Coronary artery (tissue), 2 donors: ENCODE results near the gene NEAT1.

Source experiments
- DNase-seq: peaks from one replicate; pipeline ENCODE4 v3.0.0-alpha.2; 2017; ENCODE audit warnings: low spot score
- H3K27ac ChIP-seq, 2 donors: fragments of 200-600 bp; sonication (generic); one replicate each; pipeline ENCODE4 v1.5.1; 2016 to 2019
- H3K4me3 ChIP-seq: fragments of 200-600 bp; sonication (generic); 2 replicates; pipeline ENCODE4 v1.5.1; 2016; ENCODE audit warnings: mild to moderate bottlenecking, moderate library complexity
- TF ChIP-seq, protein P1 (sequence below): fragments of 200-600 bp; sonication (generic); IDR thresholded peaks from one replicate; pipeline ENCODE4 v1.5.1; 2019; ENCODE audit warnings: antibody characterized with exemption

NEAT1 gene

GRCh38 chr11:65382804-65383368 lies 39.7 kb upstream of the NEAT1 start:
- Histone ChIP-seq H3K27ac (peak overlapping the region; percentile 97 to 99), H3K4me3 (peak overlapping the region; percentile 72)
- DNase-seq, result no peak
- TF ChIP-seq, protein P1, sequence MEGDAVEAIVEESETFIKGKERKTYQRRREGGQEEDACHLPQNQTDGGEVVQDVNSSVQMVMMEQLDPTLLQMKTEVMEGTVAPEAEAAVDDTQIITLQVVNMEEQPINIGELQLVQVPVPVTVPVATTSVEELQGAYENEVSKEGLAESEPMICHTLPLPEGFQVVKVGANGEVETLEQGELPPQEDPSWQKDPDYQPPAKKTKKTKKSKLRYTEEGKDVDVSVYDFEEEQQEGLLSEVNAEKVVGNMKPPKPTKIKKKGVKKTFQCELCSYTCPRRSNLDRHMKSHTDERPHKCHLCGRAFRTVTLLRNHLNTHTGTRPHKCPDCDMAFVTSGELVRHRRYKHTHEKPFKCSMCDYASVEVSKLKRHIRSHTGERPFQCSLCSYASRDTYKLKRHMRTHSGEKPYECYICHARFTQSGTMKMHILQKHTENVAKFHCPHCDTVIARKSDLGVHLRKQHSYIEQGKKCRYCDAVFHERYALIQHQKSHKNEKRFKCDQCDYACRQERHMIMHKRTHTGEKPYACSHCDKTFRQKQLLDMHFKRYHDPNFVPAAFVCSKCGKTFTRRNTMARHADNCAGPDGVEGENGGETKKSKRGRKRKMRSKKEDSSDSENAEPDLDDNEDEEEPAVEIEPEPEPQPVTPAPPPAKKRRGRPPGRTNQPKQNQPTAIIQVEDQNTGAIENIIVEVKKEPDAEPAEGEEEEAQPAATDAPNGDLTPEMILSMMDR, result no peak

DNA sequence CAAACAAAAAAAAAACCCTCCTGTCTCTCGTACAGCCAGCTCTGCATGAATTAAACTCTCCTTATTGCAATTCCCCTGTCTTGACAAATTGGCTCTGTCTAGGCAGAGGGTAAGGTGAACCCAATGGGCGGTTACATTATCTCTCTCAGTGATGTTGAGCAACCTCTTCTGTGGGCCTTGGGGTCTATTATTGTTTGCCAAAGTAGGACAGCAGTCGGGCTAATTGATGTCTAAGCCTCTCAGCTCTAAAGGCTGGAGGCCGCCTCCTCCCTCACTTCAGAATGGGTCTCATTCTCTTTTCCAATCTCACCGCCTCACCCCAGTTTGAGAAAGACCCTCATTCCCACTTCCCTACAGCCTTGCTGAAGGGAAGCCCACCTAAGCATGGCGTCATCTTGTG lies 38.8 kb upstream of the NEAT1 start:
- no peak for DNase-seq
- Histone ChIP-seq H3K27ac (peak overlapping the region; percentile 97 to 99), H3K4me3 (no peak overlapping the region)
- TF ChIP-seq, protein P1, result no peak

DNA sequence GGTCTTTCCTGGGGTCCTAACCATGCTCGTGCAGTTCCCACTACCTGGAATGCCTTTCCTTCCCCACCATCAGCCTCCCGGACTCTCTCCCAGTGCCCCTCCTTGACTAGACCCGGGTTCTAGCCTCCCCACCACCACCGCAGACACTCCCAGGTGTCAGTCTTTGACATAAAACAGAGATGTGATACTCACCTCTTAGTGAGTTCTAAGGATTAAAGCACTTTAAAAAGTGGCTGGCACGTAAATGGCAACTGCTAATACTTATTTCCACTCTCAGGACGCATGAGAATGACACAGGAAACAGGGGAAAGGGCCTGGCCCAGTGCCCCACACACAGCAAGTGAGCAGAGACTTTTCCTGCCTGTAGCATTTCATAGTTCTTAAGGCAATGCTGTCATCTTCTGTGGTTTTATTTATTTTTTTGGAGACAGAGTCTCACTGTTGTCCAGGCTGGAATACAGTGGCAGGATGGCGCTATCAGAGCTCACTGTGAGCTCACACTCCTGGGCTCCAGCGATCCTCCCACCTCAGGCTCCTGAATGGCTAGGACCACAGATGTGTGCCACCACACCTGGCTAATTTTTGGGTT lies 38.2 kb upstream of the NEAT1 start:
- TF ChIP-seq, protein P1, result no peak
- no peak for DNase-seq
- Histone ChIP-seq H3K4me3 (no peak overlapping the region), H3K27ac (peak overlapping the region; percentile 97 to 99)

DNA sequence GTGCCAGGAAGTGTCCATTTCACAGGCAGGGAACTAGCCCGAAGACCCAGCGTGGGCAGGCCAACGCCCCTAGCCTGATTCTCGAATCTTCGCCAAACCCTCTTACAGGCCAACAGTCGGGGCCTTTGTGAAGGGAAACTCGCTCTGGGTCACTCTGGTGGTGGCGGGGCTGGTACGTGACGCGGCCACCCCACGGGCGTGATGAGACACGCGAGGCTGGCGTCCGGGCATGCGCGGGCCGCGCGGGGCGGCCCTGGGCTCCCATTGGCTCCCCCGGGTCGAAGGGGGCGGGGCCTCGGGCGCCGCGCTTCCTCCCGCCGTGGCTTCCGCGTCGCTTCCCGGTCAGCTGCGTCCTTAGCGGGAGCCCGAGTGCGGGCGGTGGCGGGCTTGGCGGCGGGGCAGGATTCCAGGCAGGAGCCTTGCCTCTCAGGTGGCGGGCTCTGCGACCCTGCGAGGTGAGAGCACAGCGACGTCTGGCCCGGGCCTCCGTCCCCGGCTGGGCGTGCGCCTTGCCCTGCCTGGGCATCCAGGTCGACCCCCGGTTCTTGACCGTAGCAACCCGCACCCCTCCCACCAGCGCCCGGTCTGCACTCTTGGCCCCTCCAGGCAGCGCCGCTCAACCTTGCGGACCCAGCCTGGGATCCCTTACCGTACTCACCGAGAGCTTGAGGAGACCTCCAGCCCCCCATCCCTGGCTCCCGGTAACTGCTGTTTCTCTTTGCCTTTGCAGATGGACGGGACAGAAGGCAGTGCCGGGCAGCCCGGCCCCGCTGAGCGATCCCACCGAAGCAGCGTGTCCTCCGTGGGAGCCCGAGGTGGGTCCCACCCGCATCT lies 36.1 kb upstream of the NEAT1 start, which contains the start of gene FRMD8:
TSS of gene FRMD8 (plus strand) at position 331 of the 834 bp plus-strand sequence. CDS start at position 731, 400 bp downstream.
- TF ChIP-seq, protein P1, result no peak
- peak within 1 kb of the TSS; percentile 90 for H3K4me3 ChIP-seq
- peak within 1 kb of the TSS; percentile 97 to 99 for H3K27ac ChIP-seq
- peak; percentile 96 for DNase-seq

DNA sequence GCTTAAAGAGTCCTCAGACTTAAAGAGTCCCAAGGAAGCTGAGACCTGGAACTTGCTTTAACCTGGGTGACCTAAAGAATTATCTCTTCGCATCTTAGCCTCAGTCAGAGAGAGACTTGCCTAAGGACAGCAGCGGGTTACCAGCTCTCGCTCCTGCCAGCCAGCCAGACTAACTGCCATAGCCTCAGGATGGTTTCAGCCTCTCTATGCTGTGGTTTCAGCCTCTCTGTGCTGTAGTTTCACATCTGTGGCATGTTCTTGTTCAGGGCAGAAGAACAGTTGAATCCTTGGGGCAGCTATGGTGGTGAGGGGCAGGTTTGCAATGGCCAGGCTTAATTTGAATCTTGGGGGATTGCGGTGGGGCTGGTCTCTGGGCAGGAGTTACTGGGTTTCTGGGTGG lies 33.9 kb upstream of the NEAT1 start:
- TF ChIP-seq, protein P1, result no peak
- DNase-seq, result no peak
- peak overlapping the region; percentile 62 for H3K4me3 ChIP-seq
- peak overlapping the region in 1 of 2 donors; percentile 81 for H3K27ac ChIP-seq

GRCh38 chr11:65389294-65389980 lies 33.2 kb upstream of the NEAT1 start:
- TF ChIP-seq, protein P1, result no peak
- peak overlapping the region; percentile 62 for H3K4me3 ChIP-seq
- DNase-seq, result no peak
- peak overlapping the region in 1 of 2 donors; percentile 81 for H3K27ac ChIP-seq
